Activated naive CD4-positive, alpha-beta T cell (primary cell): Measurements from ENCODE around the gene PRSS33.

Experiments
- DNase-seq, 4 experiments: peaks; one replicate each; lab custom pipeline; 2025; lab: John Stamatoyannopoulos, UW

Gene PRSS33

DNA sequence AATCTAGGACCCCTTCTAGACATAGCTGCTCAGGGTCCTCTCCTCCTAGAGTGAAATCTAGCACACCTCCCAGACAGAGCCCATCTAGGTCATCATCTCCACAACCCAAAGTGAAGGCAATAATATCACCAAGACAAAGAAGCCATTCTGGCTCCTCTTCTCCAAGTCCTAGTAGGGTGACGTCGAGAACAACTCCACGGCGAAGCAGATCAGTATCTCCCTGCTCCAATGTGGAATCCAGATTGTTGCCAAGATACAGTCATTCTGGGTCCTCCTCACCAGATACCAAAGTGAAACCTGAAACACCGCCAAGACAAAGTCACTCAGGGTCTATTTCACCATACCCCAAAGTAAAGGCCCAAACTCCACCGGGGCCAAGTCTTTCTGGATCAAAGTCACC is 24.2 kb downstream of the PRSS33 start:
- DNase-seq: no peak

DNA sequence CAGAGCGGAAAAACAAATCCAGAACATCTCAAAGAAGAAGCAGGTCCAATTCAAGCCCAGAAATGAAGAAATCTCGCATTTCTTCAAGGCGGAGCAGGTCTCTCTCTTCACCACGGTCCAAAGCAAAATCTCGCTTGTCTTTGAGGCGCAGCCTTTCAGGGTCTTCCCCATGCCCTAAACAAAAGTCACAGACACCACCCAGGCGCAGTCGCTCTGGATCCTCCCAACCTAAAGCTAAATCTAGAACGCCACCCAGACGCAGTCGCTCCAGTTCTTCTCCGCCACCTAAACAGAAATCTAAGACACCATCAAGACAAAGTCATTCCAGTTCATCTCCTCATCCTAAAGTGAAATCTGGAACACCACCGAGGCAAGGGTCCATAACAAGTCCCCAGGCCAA is 24.6 kb downstream of the PRSS33 start:
- no peak for DNase-seq

- no peak for DNase-seq
Observed at GRCh38 chr16:2761886-2762583, 25.3 kb downstream of the PRSS33 start.

DNA sequence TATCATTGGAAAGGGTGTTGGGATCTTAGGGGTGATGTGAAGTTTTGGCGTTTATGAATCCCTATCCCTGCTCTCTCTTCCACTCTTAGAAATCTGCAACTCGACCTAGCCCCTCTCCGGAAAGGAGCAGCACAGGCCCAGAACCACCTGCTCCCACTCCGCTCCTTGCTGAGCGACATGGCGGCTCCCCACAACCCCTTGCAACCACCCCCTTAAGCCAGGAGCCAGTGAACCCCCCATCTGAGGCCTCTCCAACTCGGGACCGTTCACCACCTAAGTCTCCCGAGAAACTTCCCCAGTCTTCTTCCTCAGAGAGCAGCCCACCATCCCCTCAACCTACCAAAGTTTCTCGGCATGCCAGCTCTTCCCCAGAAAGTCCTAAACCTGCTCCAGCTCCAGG is 25.9 kb downstream of the PRSS33 start:
- no peak for DNase-seq

- no peak for DNase-seq
Observed at GRCh38 chr16:2757344-2757743, 30.0 kb downstream of the PRSS33 start.

- no peak for DNase-seq
Observed at GRCh38 chr16:2756288-2757015, 30.9 kb downstream of the PRSS33 start.

- no peak for DNase-seq
Observed at GRCh38 chr16:2755158-2755557, 32.2 kb downstream of the PRSS33 start.

GRCh38 chr16:2753733-2754020 is 33.7 kb downstream of the PRSS33 start:
- DNase-seq: no peak

- DNase-seq: peak in 2 of 4 experiments; percentile 61 to 69
Observed at GRCh38 chr16:2752850-2753732, 34.3 kb downstream of the PRSS33 start.

- DNase-seq: peak; percentile 91 to 97 (median 94)
Observed at GRCh38 chr16:2752035-2752849, 35.1 kb downstream of the PRSS33 start, which contains the start of gene SRRM2. SRRM2 (plus strand) TSS chr16:2752638; CDS start chr16:2756365, 3,727 bp downstream.

- DNase-seq: no peak
Observed at GRCh38 chr16:2751577-2752034, 35.8 kb downstream of the PRSS33 start.

GRCh38 chr16:2749936-2750335 is 37.4 kb downstream of the PRSS33 start:
- DNase-seq: no peak

GRCh38 chr16:2749476-2749875 is 37.9 kb downstream of the PRSS33 start:
- DNase-seq: no peak

GRCh38 chr16:2748757-2749455 is 38.5 kb downstream of the PRSS33 start:
- no peak for DNase-seq

- no peak for DNase-seq
Observed at GRCh38 chr16:2745961-2746360, 41.4 kb downstream of the PRSS33 start.

DNA sequence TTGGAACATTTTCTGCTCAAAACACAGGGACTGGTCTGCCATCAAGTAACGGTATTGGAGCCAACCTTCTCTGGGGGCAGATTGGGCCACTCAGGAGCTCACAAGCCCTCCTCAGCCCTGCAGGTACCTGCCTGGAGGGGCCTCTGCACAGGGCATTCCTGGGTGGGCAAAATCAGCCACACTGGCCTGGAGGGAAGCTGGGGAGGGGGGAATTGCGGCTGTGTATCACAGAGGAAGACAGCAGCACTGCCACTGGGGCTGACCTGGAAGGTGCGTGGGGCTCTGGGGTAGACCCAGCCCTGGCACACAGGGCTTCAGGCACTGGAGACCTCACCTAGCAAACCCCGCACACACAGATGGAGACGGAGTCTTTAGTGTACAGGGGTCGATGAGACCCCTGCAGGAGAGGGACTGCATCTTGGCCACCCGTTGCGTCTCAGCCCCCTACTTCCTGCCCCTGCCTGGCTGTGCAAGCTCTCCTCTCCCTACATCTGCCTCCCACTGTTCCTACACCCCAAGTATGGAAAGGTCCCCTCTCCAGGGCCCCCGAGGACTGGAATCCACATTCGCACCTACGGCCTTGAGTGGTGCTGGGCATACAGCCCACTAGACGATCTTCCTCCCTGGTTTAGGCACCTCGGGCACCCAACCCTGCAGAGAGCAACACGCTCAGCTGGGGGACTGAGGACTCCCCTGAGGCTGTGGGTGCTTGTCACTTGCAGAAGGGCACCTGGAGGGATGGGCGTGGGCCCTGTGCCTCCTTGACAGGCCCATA is 42.1 kb downstream of the PRSS33 start:
- no peak for DNase-seq

- no peak for DNase-seq
Observed at GRCh38 chr16:2744711-2745110, 42.6 kb downstream of the PRSS33 start.

DNA sequence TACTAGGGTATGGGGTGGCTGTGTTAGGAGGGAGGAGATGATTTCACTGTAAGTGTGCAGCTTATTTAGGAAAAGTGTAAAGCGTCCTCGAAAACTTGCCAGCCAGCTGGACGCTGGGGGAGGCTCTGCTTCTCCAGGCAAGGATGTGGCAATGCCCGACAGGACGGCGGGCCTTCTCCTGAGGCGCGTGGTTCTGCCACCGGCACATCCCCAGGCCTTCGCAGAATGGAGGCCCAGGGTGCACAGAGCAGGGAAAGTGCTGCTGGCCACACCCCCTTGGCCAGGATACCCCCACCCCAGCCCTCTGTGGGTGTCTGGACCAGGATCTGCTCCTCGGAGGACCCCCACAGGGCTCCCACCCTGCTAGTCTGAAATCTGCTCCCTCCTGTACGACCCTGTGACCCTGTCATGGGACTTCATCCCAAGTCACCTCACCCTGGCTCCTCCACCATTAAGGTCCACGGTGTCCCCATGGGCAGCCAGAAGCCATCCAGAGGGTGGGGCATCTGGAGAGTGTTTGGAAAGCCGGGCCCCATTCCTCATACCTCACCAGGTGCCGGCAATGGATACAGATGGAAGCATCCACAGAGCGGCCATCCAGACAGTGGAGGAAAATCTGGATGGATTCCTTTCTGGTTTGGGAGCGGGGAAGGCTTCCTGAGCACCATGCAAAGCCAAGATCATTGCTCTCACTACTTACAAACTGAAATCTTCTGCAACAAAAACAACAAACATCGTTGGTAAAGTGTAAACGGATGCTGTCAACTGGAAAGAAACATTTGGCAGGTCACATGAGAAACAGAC is 44.2 kb downstream of the PRSS33 start:
- DNase-seq: no peak

DNA sequence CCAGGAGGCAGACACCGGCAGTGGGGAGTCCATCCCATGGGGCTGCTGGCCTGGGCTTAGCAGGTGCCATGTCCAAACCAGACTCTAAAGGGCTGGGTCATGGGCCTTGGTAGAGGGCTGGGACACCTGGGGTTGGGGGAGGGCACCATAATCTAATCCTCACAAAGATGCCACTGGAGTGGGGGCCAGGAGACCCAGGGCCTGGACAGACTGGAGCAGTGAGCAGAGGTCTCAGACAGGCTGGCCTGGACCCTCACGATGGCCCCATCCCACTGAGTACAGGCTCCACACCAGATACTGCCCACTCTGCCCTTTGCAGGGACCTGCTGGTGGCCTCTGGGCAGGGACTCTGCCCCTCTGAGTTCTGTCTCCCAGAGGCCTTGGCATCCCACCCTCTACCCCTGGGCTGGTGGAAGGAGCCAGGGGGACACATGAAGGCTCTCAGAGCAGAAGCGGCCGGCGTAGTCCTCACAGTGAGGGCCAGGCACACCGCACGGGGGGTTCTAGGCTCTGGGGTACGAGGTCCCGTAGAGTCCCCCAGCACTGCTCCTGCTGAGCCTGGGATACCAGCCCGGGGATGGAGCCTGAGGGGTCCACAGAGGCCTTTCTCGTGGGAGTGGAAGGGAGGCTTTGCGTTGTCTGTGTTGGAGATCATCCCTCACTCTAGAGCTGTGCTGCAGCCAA is 44.9 kb downstream of the PRSS33 start:
- no peak for DNase-seq
